Measurements from ENCODE around the gene ENPEP. TPM values are rescaled to one million over a fixed set of nuclear protein-coding genes. Genes with fewer than 3 reads are reported as not detected.

ENPEP gene
- polyA plus RNA-seq, 1 donor (not counting 4 experiments of a cell fraction or from before 2014, with no cell fraction given) = not detected

DNA sequence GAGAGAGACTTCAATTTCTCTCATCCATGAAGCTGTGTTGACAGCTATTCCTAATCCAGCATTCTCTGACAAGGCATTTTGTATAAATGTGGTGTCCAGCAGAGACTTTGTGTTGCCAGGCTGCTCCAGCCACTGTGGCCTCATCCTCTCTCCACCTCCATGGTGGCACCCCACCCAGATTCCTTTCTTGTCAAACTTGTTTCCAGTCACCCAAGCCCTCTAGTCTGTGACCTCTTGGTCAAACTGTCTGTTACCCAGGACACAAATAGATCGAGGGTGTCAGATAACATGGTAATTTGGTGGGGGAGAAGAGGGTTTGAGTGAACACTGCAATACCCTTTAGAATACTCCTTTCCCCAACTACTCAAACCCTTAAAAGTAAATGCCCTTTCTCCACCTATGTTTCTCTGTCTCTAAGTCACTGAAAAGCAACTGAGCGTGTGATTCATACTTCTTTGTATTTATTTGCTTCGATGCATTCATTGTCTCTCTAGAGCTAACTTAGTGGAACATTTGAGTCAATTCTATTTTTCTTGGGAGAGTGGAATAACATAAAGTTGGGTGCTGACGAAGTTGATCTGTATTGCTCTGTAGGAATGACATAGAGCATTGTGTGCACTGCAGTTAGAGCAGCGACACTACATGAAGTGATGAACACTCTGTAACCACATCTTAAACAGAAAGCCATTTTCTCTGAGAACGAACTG lies 133.2 kb downstream of the ENPEP start:
- no peaks in the 10 kb centered on the region for H3K9me1 ChIP-seq (ENCODE audit: control insufficient read depth, extremely low read depth, insufficient read depth, low read length)
- no peaks in the 10 kb centered on the region for H4K20me1 ChIP-seq (ENCODE audit: control insufficient read depth, extremely low read depth, insufficient read depth, low read length)
- no peak overlapping the region for H3K27ac ChIP-seq (ENCODE audit: control insufficient read depth, insufficient read depth, low read length)
- FAIRE-seq (no peak), DNase-seq (ENCODE audit: low read depth, low spot score) (no peak)
- H3K9ac ChIP-seq (ENCODE audit: control insufficient read depth, extremely low read depth, insufficient read depth, low read length) = no peak overlapping the region
- H3K4me3 ChIP-seq (ENCODE audit: control insufficient read depth in 2 of 3, extremely low read depth in 1 of 3, insufficient read depth in 2 of 3, low read depth in 1 of 3, low read length in 3 of 3) = no peak overlapping the region
- no peaks in the 10 kb centered on the region for H3K36me3 ChIP-seq (ENCODE audit: control insufficient read depth in 2 of 2, extremely low read depth in 1 of 2, insufficient read depth in 2 of 2, low read length in 2 of 2)
- H3K4me1 ChIP-seq (ENCODE audit: control insufficient read depth, extremely low read depth, insufficient read depth, low read length) = no peaks in the 10 kb centered on the region
- no peaks in the 10 kb centered on the region for H3K79me2 ChIP-seq (ENCODE audit: control insufficient read depth, insufficient read depth, low read length)
- H3K27me3 ChIP-seq (ENCODE audit: control insufficient read depth, extremely low read depth, insufficient read depth, low read length) = peaks cover 55% of the 10 kb centered on the region
- no peak overlapping the region for H2AFZ ChIP-seq (ENCODE audit: control insufficient read depth, low read length)
- TF ChIP-seq, protein P1, sequence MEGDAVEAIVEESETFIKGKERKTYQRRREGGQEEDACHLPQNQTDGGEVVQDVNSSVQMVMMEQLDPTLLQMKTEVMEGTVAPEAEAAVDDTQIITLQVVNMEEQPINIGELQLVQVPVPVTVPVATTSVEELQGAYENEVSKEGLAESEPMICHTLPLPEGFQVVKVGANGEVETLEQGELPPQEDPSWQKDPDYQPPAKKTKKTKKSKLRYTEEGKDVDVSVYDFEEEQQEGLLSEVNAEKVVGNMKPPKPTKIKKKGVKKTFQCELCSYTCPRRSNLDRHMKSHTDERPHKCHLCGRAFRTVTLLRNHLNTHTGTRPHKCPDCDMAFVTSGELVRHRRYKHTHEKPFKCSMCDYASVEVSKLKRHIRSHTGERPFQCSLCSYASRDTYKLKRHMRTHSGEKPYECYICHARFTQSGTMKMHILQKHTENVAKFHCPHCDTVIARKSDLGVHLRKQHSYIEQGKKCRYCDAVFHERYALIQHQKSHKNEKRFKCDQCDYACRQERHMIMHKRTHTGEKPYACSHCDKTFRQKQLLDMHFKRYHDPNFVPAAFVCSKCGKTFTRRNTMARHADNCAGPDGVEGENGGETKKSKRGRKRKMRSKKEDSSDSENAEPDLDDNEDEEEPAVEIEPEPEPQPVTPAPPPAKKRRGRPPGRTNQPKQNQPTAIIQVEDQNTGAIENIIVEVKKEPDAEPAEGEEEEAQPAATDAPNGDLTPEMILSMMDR (optimal IDR thresholded peaks at IDR 0.05 in 1 of 3, IDR thresholded peaks at IDR 0.05 in 1 of 3, conservative IDR thresholded peaks at IDR 0.05 in 1 of 3; ENCODE audit: extremely low read depth in 1 of 3, insufficient read depth in 2 of 3, low read length in 3 of 3) = no peak
- no peak for TF ChIP-seq EZH2 (IDR thresholded peaks at IDR 0.05; ENCODE audit: low read length)
- H3K4me2 ChIP-seq (ENCODE audit: control insufficient read depth, extremely low read depth, insufficient read depth, low read depth, low read length) = no peak overlapping the region
- dilution Hi-C loops (cut with MboI; ENCODE audit: extremely low pct_ligation_motif_present, low sequenced_read_pairs) = no loop called here
- H3K9me3 ChIP-seq (ENCODE audit: control insufficient read depth, low read depth, low read length) = no peaks in the 10 kb centered on the region

DNA sequence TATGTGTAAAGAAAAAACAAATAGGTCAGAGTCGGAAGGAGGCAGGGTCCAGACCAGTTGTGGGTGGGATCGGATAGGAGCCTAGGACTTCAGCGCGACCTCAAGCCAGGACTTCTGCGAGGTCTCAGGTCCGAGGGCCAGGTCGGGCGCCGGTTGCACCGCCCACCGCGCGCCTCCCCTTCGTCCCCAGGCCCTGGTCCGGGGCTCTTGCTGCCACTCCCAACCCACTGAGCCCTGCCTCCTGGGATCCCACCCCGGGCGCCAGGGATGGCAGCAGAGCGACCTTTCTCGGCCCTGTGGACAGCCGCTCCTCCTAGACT lies 134.6 kb downstream of the ENPEP start:
- Histone ChIP-seq H2AFZ (ENCODE audit: control insufficient read depth, low read length) (no peak overlapping the region), H3K79me2 (ENCODE audit: control insufficient read depth, insufficient read depth, low read length) (no peaks in the 10 kb centered on the region), H3K4me3 (ENCODE audit: control insufficient read depth in 2 of 3, extremely low read depth in 1 of 3, insufficient read depth in 2 of 3, low read depth in 1 of 3, low read length in 3 of 3) (no peak overlapping the region), H3K4me2 (ENCODE audit: control insufficient read depth, extremely low read depth, insufficient read depth, low read depth, low read length) (no peak overlapping the region), H3K9ac (ENCODE audit: control insufficient read depth, extremely low read depth, insufficient read depth, low read length) (no peak overlapping the region), H3K4me1 (ENCODE audit: control insufficient read depth, extremely low read depth, insufficient read depth, low read length) (no peaks in the 10 kb centered on the region), H3K36me3 (ENCODE audit: control insufficient read depth in 2 of 2, extremely low read depth in 1 of 2, insufficient read depth in 2 of 2, low read length in 2 of 2) (no peaks in the 10 kb centered on the region), H3K27me3 (ENCODE audit: control insufficient read depth, extremely low read depth, insufficient read depth, low read length) (peaks cover 69% of the 10 kb centered on the region), H3K27ac (ENCODE audit: control insufficient read depth, insufficient read depth, low read length) (no peak overlapping the region), H3K9me1 (ENCODE audit: control insufficient read depth, extremely low read depth, insufficient read depth, low read length) (no peaks in the 10 kb centered on the region), H3K9me3 (ENCODE audit: control insufficient read depth, low read depth, low read length) (no peaks in the 10 kb centered on the region), H4K20me1 (ENCODE audit: control insufficient read depth, extremely low read depth, insufficient read depth, low read length) (no peaks in the 10 kb centered on the region)
- TF ChIP-seq EZH2 (IDR thresholded peaks at IDR 0.05; ENCODE audit: low read length) = peak; percentile 22
- TF ChIP-seq, protein P1 (optimal IDR thresholded peaks at IDR 0.05 in 1 of 3, IDR thresholded peaks at IDR 0.05 in 1 of 3, conservative IDR thresholded peaks at IDR 0.05 in 1 of 3; ENCODE audit: extremely low read depth in 1 of 3, insufficient read depth in 2 of 3, low read length in 3 of 3) = no peak
- FAIRE-seq (no peak), DNase-seq (ENCODE audit: low read depth, low spot score) (no peak)
- dilution Hi-C loops (cut with MboI; ENCODE audit: extremely low pct_ligation_motif_present, low sequenced_read_pairs) = no loop called here
